Natural killer cell (primary cell): ENCODE results near the gene SSTR3. TPM values are rescaled to one million over a fixed set of nuclear protein-coding genes. Genes with fewer than 3 reads are reported as not detected.

Source experiments
- ATAC-seq, 3 donors: fragments of 150-1000 bp in 2 of 3; fragments of 200-7000 bp in 1 of 3; cut with Tn5 transposase; 1 replicate in 1 of 3; 2 replicates in 2 of 3; pipeline ENCODE4 v1.10.0; 2021; ENCODE audit warnings: mild to moderate bottlenecking in 2 of 3, moderate library complexity in 2 of 3
- DNase-seq, 2 donors: peaks; one replicate each; pipeline versions ENCODE4 v3.0.0 to v3.0.0-alpha.2; 2013 to 2021; ENCODE audit warnings: mixed read lengths in 1 of 2
- H3K27ac ChIP-seq: one replicate; pipeline ENCODE4 v1.5.1; 2013; ENCODE audit warnings: mild to moderate bottlenecking, low read length
- H3K27me3 ChIP-seq: one replicate; pipeline ENCODE4 v1.6.1; 2013; ENCODE audit warnings: low read length; ENCODE audit not compliant: control insufficient read depth, insufficient read depth
- H3K36me3 ChIP-seq: one replicate; pipeline ENCODE4 v1.6.1; 2013; ENCODE audit warnings: low read length; ENCODE audit not compliant: control insufficient read depth, insufficient read depth
- H3K4me1 ChIP-seq: one replicate; pipeline ENCODE4 v1.6.1; 2013; ENCODE audit warnings: low read length; ENCODE audit not compliant: control insufficient read depth, insufficient read depth
- H3K4me3 ChIP-seq: one replicate; pipeline ENCODE4 v1.5.1; 2013; ENCODE audit warnings: low read length
- H3K9me3 ChIP-seq: one replicate; pipeline ENCODE4 v1.6.1; 2013; ENCODE audit warnings: low read length; ENCODE audit not compliant: control insufficient read depth, insufficient read depth
- H3K27ac Mint-ChIP-seq, 2 donors: one replicate each; pipeline ENCODE4 v1.8.0; 2022; ENCODE audit warnings: mild to moderate bottlenecking in 2 of 2, mixed read lengths in 2 of 2, moderate library complexity in 1 of 2
- H3K27me3 Mint-ChIP-seq, 2 donors: one replicate each; pipeline ENCODE4 v1.8.0; 2022; ENCODE audit warnings: low read depth in 2 of 2, mixed read lengths in 2 of 2
- H3K36me3 Mint-ChIP-seq: one replicate; pipeline ENCODE4 v1.8.0; 2022; ENCODE audit warnings: mixed read lengths
- H3K4me1 Mint-ChIP-seq, 2 donors: one replicate each; pipeline ENCODE4 v1.8.0; 2022; ENCODE audit warnings: mixed read lengths in 2 of 2
- H3K4me3 Mint-ChIP-seq: one replicate; pipeline ENCODE4 v1.8.0; 2022; ENCODE audit warnings: mild to moderate bottlenecking, moderate library complexity, mixed read lengths
- H3K9me3 Mint-ChIP-seq, 2 donors: one replicate each; pipeline ENCODE4 v1.8.0; 2022; ENCODE audit warnings: mixed read lengths in 2 of 2
- CTCF ChIP-seq: fragments of 200-600 bp; IDR thresholded peaks from one replicate; pipeline ENCODE4 v1.8.0; 2022; ENCODE audit warnings: antibody characterized with exemption
- WGBS: methylation state at CpG from one replicate; pipeline ENCODE4 v1.1.7; 2013; ENCODE audit warnings: missing lambda C conversion rate; ENCODE audit not compliant: insufficient coverage; 5-methylcytosine and 5-hydroxymethylcytosine counted together
- intact Hi-C: fragments of 100-400 bp; cut with micrococcal nuclease; formaldehyde crosslinking; loops from one replicate; pipeline ENCODE4 v1.14.2; 2022
- total RNA-seq, 4 donors: library from RNA; stranded (reverse); fragments of 120-200 nt in 1 of 4; gene quantifications; one replicate each; pipeline versions ENCODE4 v1.2.3 to v1.2.4, GENCODE V29; 2013 to 2022

SSTR3 gene
- total RNA-seq, 3 donors from 2014 or later (not counting 1 experiment from before 2014, with no cell fraction given): 0.20 to 0.64 (median 0.23) TPM

- DNase-seq: no peak
Observed at GRCh38 chr22:37213941-37214730, 1.9 kb upstream of the SSTR3 start.

GRCh38 chr22:37213218-37213855, 1.1 kb upstream of the SSTR3 start:
- H3K4me1 Mint-ChIP-seq: peaks cover 6 to 10% of the 10 kb centered on the region in 2 donors
- WGBS: 93% methylated on average over 18 of the region's 18 CpGs
- Histone ChIP-seq H3K36me3 (no peaks in the 10 kb centered on the region), H3K4me1 (peaks cover 4% of the 10 kb centered on the region), H3K9me3 (no peaks in the 10 kb centered on the region), H3K27me3 (no peaks in the 10 kb centered on the region), H3K4me3 (no peak overlapping the region), H3K27ac (no peak overlapping the region)
- no peak overlapping the region for H3K4me3 Mint-ChIP-seq
- H3K27me3 Mint-ChIP-seq: peaks cover 0 to 2% of the 10 kb centered on the region in 2 donors
- H3K9me3 Mint-ChIP-seq: no peaks in the 10 kb centered on the region
- DNase-seq: no peak
- no peak for ATAC-seq
- H3K27ac Mint-ChIP-seq: no peak overlapping the region
- intact Hi-C loops: no loop called here
- no peak for TF ChIP-seq CTCF
- H3K36me3 Mint-ChIP-seq: no peaks in the 10 kb centered on the region

More at GRCh38 chr22:37213941-37214730, 1.9 kb upstream of the SSTR3 start:
- no peaks in the 10 kb centered on the region for H3K9me3 ChIP-seq
- WGBS: 93% methylated on average over 11 of the region's 13 CpGs
- Mint-ChIP-seq H3K36me3 (no peaks in the 10 kb centered on the region), H3K27me3 (peaks cover 0 to 2% of the 10 kb centered on the region in 2 donors), H3K9me3 (no peaks in the 10 kb centered on the region), H3K27ac (no peak overlapping the region), H3K4me3 (no peak overlapping the region), H3K4me1 (peaks cover 11 to 16% of the 10 kb centered on the region in 2 donors)
- ATAC-seq: no peak
- intact Hi-C loops: no loop called here
- H3K4me1 ChIP-seq: peaks cover 12% of the 10 kb centered on the region
- H3K27ac ChIP-seq: no peak overlapping the region
- TF ChIP-seq CTCF: no peak
- H3K36me3 ChIP-seq: no peaks in the 10 kb centered on the region
- no peaks in the 10 kb centered on the region for H3K27me3 ChIP-seq
- no peak overlapping the region for H3K4me3 ChIP-seq

GRCh38 chr22:37211866-37212173, 457 bp downstream of the SSTR3 start:
- DNase-seq (no peak), ATAC-seq (no peak)
- Mint-ChIP-seq H3K4me1 (peaks cover 0 to 10% of the 10 kb centered on the region in 2 donors), H3K4me3 (no peak overlapping the region), H3K27me3 (peaks cover 0 to 2% of the 10 kb centered on the region in 2 donors), H3K9me3 (no peaks in the 10 kb centered on the region), H3K27ac (no peak overlapping the region), H3K36me3 (no peaks in the 10 kb centered on the region)
- TF ChIP-seq CTCF: no peak
- H3K4me1 ChIP-seq: no peaks in the 10 kb centered on the region
- H3K9me3 ChIP-seq: no peaks in the 10 kb centered on the region
- no peaks in the 10 kb centered on the region for H3K36me3 ChIP-seq
- no peak overlapping the region for H3K4me3 ChIP-seq
- WGBS: 98% methylated on average over 5 of the region's 6 CpGs
- no peak overlapping the region for H3K27ac ChIP-seq
- intact Hi-C loops: no loop called here
- H3K27me3 ChIP-seq: no peaks in the 10 kb centered on the region
